Measurements from ENCODE around the gene HTR1B. TPM values are rescaled to one million over a fixed set of nuclear protein-coding genes. Genes with fewer than 3 reads are reported as not detected.
A peak's percentile ranks its signal among the peaks of the same experiment; 100 is the strongest.

Gene HTR1B
- total and polyA plus RNA-seq, 10 of the 15 experiments (the other 5 are each of a cell fraction or from before 2014, with no cell fraction given), result 0.98 TPM; not detected in 9

GRCh38 chr6:77466451-77467437, 3.5 kb upstream of the HTR1B start:
- no peaks in the 10 kb centered on the region for H3K79me2 ChIP-seq (ENCODE audit: control insufficient read depth, insufficient read depth, low read length)
- ChIA-PET CTCF (interaction anchor here (0.6 to 6.6 kb wide), 36 partner anchors 11 to 1369 kb away, joined by 3 to 87 read pairs (median 4); no protein-coding TSS in a partner anchor), RAD21 (ENCODE audit: unreplicated experiment) (interaction anchor here (0.8 to 20.1 kb wide), 21 partner anchors 9 to 460 kb away, joined by 3 to 238 read pairs (median 5); partner anchors contain the start of gene MEI4), POLR2A (interaction anchor here (0.5 to 1.8 kb wide), 6 partner anchors 76 to 95 kb away, joined by 3 to 6 read pairs (median 4); no protein-coding TSS in a partner anchor), SMC1A (ENCODE audit: uncharacterized antibody, unreplicated experiment) (interaction anchor here (0.6 to 8.1 kb wide), 36 partner anchors 9 to 1147 kb away, joined by 3 to 73 read pairs (median 4); no protein-coding TSS in a partner anchor)
- WGBS (ENCODE audit: insufficient coverage, insufficient replicate concordance, low lambda C conversion rate, missing lambda C conversion rate), result 33% methylated on average over 30 of the region's 30 CpGs
- ATAC-seq, result peak; percentile 68
- FAIRE-seq, result peak; percentile 47
- H3K4me3 ChIP-seq, result peak overlapping the region; percentile 63
- no peaks in the 10 kb centered on the region; the same call in 2 of the 3 replicates for H3K9me3 ChIP-seq (replicated peaks; ENCODE audit: control insufficient read depth, insufficient read depth, low read length)
- intact Hi-C loops (cut with micrococcal nuclease; ENCODE audit: unreplicated experiment) (loop anchor here (1.0 to 10.0 kb wide), 4 partner anchors 156 to 1532 kb away; no protein-coding TSS in a partner anchor), in situ Hi-C loops (cut with MboI) (loop anchor here (10.0 kb wide), 2 partner anchors 1148 to 1532 kb away; no protein-coding TSS in a partner anchor)
- peak overlapping the region; percentile 97 for H2AFZ ChIP-seq (ENCODE audit: control insufficient read depth, low read depth, low read length)
- DNase-seq (ENCODE audit: low read depth, low spot score), result no peak
- no peaks in the 10 kb centered on the region for H4K20me1 ChIP-seq (ENCODE audit: control insufficient read depth, insufficient read depth)
- peaks cover 12 to 16% of the 10 kb centered on the region in 2 experiments for H3K27me3 ChIP-seq (replicated peaks in 1 of 2; ENCODE audit: control insufficient read depth in 2 of 2, insufficient read depth in 2 of 2, low read length in 1 of 2)
- H3K4me2 ChIP-seq (ENCODE audit: control insufficient read depth, insufficient read depth), result peak overlapping the region; percentile 23
- no peaks in the 10 kb centered on the region for H3K36me3 ChIP-seq (ENCODE audit: control insufficient read depth in 2 of 2, insufficient read depth in 2 of 2, low read length in 1 of 2)
- H3K4me1 ChIP-seq (ENCODE audit: control insufficient read depth, insufficient read depth, low read length), result no peaks in the 10 kb centered on the region
- no peak overlapping the region for H3K27ac ChIP-seq (ENCODE audit: control insufficient read depth, insufficient read depth)
- no TSS peak for BruUV-seq (replicated peaks)
- peak overlapping the region; percentile 67 for H3K9ac ChIP-seq (ENCODE audit: control insufficient read depth, insufficient read depth, low read length)
- TF ChIP-seq ZBTB40 (IDR thresholded peaks at IDR 0.05; ENCODE audit: borderline replicate concordance) (peak; percentile 60; the same call in 1 of the 2 replicates), NR2F1 (conservative IDR thresholded peaks at IDR 0.05) (no peak; the same call in 1 of the 2 replicates), CUX1 (IDR thresholded peaks at IDR 0.05; ENCODE audit: insufficient replicate concordance, low read depth, low read length) (no peak), NR2C2 (IDR thresholded peaks at IDR 0.05; ENCODE audit: borderline replicate concordance, control insufficient read depth, insufficient read length, low read depth) (no peak), MTA3 (IDR thresholded peaks at IDR 0.05; ENCODE audit: borderline replicate concordance, low read length) (0 out of 2 replicates have a peak, but pooled peaks have one; percentile 33), ASH2L (IDR thresholded peaks at IDR 0.05; ENCODE audit: borderline replicate concordance, low read depth) (no peak), CTCF (IDR thresholded peaks at IDR 0.05 in 2 of 3, conservative IDR thresholded peaks at IDR 0.05 in 1 of 3; ENCODE audit: control insufficient read depth in 2 of 3, extremely low read depth in 1 of 3, insufficient read depth in 1 of 3, low read depth in 3 of 3, low read length in 3 of 3) (peak in 2 of 3 experiments; percentile 16 to 21; a peak in 1 of 6 replicates), RFX5 (IDR thresholded peaks at IDR 0.05; ENCODE audit: low read depth, low read length) (no peak)
